Right forelimb (tissue), 1 donor: ENCODE measurements around the gene RRP1B.
"Not testable (repeated sequence)": the region's sequence is repeated elsewhere in the genome, so short reads cannot be mapped to it uniquely, and the experiment has no call there.

Source experiments
- DNase-seq: peaks from one replicate; pipeline ENCODE4 v3.0.0-alpha.2; 2018

Gene RRP1B

DNA sequence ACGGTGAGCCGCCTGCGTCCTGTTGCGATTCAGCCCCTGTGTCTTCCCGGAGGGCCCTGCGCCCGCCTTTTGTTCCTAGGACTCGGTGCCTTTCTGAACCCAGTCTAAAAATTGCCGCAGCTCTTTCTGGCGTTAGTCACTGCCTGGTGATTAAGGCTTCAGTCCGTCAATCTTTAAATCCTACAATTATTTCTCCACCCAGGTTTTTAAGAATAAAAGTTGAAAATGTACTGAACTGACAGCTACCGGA is 43.4 kb downstream of the RRP1B start:
- no peak for DNase-seq

DNA sequence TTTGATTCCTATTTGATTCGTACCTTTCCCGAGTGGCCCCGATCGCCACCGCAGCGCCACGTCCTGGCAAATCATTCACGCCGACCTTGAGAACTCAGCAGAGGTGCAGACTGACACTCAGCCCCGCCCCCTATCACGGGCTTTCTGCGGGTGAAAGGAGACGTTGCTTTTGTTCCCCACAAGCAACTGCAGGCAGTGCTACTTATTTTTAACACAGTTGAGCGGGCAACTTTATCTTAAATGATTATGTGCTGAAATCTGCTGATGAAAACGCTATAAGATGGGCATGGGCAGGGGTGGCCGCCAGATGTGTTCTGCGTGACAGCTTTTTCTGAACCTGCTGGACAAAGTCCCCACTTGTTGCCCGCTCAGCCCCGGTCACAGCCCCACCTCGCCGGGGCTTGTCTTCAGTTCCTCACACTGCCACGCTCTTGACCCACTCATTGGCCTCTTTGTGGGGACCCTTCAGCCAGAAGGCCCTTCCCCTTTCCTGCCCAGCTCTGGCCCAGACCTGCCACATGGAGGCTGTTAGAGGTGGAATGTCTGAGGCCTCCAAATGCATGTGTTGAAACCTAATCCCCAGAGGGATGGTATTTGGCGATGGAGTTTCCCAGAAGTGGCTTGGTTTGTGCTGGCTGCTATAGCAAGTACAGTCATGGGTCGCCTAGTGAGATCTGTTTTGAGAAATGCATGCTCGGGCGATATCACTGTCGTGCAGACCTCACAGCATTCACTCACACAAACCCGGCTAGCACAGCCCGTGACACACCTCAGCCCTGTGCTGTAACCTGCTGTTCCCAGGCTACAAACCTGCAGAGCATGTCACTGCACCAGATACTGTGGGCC is 43.9 kb downstream of the RRP1B start:
- no peak for DNase-seq

DNA sequence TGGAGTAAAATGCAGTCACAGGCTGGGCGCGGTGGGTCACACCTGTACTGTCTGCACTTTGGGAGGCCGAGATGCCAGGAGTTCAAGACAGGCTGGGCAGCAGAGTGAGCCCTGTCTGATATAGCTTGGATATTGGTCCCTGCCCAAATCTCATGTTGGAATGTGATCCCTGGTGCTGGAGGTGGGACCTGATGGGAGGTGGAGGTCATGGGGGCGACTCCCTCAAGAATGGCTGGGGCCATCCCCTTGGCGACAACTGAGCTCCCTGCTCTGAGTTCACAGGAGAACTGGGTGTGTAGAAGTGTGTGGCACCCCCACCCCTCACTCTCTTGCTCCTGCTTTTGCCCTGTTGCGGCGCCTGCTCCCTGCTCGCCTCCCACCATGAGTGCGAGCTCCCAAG is 48.1 kb downstream of the RRP1B start:
- DNase-seq = no peak

DNA sequence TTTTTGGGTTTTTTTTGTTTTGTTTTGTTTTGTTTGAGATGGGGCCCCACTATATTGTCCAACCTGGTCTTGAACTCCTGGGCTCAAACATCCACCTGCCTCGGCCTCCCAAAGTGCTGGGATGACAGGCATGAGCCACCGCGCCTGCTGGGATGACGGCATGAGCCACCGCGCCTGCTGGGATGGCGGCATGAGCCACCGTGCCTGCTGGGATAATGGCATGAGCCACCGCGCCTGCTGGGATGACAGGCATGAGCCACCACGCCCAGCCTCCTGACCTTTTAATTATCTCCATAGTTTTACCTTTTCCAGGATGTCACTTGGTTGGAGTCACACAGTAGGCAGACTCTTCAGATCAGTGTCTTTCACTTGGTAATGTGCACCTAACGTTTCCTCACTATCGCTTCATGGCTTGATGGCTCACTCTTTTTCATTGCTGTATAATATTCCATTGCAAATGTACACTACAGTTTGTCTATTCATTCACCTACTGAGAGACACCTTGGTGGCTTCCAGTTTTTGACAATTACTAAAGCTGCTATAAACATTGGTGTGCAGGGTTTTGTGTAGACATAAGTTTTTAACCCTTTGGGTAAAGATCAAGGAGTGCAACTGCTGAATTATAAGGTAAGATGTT is 49.5 kb downstream of the RRP1B start:
- no peak for DNase-seq

DNA sequence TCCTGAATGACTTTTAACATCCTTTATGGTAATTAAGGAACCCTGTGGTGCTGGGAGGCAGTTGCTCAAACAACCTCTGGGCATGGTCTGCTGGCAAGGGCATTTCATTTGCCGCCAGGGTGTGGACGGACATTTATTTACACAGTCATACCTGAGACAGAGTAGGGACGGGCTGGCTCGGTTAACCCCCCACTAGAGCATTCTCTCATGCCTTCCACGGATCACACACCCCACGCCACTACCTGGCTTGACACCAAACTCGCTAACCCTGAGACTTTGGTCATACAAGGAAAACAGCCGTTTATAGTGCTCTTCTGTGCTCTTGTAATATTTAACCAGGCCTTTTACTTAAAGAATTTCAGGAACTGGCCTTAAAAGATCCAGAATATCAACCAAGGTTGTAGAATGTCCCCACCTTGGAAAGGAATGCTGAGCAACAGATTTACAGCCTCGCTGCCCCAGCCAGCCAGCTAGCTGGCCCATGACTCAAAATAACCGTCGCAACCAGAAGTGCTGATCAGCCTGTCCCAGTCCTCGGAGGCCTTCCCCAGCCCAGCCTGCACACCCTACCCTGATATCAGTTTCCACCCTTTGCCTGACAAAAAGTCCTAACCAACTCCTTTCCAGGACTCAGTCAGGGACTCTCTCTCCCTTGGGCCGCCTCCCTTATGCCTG is 53.0 kb downstream of the RRP1B start:
- no peak for DNase-seq

DNA sequence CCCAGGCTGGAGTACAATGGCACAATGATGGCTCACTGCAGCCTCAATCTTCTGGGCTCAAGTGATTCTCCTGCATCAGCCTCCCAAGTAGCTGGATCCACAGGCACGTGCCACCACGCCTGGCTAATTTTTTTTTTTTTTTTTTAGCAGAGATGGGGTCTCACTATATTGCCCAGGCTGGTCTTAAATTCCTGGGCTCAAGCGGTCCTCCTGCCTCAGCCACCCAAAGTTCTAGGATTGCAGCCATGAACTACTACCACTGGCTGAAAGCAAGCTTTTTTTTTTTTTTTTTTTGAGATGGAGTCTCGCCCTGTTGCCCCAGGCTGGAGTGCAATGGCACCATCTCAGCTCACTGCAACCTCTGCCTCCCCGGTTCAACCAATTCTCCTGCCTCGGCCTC is 53.8 kb downstream of the RRP1B start:
- DNase-seq = not testable (repeated sequence)

DNA sequence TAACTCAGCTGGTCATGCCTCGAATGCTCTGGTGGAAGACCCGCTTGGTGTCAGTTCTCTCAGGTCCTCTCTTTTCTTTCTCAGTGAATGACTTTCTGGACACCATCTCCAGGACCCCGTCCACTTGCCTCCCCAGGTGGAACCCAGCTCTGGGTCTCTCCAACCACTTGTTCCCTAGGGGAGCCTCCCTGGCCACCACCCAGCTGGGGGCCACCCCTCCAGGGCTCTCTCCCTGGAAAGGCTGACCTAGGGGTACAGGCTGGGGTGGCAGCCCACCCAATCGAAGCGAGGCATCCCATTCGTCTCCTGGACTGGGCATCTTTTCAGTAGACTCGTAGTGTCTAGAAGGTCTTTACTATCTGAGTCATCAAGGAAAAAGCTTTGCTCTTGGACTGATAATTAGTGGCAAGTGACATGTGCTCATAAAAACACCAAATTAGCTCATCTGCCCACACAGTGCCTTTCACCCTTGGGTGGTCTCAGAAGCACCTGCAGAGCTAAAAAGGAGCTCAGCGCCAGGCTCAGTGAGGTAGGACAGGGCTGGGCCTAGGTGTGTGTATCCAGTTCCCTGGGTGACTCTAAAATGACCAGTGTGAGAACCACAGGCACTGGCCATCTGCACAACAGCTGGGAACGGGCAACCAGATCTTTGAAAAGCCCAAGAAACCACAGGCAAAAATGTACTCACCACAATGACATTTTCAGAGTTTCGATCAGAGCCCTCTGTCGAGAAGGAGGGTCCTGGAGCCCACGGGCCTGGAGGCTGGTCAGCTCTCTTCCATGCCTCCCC is 57.2 kb downstream of the RRP1B start:
- no peak for DNase-seq

DNA sequence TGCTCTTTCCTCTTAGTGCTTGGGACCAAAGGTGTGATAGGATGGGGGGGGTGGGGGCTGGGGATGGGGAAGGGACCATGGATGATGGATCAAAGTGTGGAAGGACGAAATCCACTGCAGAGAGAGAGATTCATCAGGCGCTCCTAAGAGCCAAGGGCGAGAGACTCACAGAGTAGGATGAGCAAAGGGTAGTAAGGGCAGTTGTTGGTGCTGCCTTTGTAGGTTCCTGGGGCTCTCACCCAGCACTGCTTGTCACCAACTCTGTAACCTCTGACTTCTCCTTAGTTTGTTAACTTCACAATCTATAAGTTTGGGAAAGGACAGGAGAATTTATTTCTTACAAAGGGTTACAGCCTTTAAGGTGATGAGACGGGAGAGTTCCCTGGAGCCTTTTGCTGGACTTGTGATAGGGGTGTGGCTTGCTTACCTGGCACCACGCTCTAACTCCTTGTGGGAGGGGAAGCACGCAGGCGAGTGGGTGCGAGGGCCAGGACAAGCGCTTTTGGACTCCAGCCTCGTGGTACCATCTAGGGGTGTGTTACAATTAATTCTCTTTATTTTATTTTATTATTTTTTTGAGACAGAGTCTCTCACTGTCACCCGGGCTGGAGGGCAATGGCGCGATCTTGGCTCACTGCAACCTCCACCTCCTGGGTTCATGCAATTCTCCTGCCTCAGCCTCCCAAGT is 58.0 kb downstream of the RRP1B start:
- no peak for DNase-seq

DNA sequence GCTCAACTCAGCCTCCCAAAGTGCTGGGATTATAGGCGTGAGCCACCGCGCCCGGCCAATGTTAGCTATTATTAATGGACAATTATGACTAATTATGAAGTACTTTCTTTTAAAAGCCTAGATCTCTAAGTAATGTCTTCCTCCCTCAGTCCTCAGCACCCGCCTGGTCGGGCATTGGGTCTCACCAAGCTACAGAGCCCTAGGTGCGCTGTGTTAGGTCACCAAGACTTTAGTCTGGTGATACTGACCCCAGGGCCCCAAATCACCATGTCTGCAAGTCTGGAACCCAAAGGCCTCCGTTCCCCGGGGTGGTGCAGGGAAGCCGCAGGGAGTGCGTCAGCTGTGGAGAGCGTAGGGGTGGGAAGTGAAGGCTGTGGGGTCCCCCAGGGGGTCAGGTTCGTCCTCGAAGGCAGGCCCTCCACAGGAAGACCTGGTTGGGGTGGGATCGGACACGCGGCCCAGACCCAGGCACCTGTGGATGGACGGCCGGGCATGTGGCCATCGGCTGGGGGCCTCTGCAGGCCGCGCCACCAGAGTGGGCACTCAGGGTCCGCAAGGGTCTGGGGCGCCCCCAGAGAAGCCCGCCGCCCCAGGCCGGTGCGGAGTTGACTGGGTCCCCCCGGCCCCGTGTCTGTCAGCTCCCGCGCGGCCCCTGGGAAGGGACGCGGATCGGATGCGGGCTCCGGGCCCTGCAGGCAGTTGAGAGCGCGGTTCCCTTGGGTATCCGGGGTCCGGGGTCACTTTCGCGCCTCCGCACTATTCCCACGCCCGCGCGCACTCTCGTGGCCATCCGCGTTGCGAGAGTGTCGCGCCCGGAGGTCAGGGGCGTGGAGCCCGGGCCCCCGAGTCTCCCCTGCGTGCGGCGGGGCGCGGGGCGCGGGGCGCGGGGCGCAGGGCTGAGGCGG is 58.9 kb downstream of the RRP1B start:
- DNase-seq = peak; percentile 41

DNA sequence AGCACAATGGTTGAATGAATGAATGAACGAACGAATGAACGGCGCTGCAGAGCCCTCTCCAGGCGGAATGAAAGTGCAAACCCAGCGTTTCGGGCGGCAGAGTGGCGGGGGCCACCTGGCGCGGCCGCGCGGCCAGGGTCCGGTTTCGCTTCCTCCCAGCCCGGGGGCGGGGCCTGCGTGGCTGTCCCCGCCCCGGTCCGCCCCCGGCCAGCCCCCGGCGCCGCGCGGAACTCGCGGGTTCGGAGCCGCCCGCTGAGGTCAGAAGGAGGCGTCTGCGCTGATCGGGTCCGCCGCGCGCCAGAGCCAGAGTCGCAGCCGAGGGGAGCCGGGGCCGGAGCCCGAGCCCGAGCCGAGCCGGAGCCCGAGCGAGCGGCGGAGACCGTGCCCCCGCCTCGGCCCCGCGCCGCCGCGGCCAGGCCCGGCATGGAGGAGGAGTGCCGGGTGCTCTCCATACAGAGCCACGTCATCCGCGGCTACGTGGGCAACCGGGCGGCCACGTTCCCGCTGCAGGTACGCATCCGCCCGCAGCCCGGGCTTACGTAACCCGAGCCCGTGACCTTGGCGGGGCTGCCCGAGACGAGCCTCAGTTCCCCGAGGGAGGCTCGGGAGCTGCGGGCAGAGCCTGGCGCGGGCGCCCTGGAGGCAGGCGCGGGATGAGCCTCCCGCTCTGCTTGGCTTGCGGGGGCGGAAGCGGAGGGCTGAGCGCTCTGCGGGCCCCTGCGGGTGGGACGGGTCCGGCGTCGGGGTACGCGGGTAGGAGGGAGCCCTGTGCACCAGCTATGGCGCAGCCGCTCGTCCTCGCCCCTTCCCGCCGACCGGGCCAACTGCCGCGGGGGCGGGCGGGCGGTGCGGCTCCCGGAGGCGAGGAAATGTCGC is 59.8 kb downstream of the RRP1B start, which contains the start of gene PDXK:
TSS of gene PDXK (plus strand) at position 258 of the 876 bp plus-strand sequence. CDS start at position 424, 166 bp downstream.
- DNase-seq = peak; percentile 92

DNA sequence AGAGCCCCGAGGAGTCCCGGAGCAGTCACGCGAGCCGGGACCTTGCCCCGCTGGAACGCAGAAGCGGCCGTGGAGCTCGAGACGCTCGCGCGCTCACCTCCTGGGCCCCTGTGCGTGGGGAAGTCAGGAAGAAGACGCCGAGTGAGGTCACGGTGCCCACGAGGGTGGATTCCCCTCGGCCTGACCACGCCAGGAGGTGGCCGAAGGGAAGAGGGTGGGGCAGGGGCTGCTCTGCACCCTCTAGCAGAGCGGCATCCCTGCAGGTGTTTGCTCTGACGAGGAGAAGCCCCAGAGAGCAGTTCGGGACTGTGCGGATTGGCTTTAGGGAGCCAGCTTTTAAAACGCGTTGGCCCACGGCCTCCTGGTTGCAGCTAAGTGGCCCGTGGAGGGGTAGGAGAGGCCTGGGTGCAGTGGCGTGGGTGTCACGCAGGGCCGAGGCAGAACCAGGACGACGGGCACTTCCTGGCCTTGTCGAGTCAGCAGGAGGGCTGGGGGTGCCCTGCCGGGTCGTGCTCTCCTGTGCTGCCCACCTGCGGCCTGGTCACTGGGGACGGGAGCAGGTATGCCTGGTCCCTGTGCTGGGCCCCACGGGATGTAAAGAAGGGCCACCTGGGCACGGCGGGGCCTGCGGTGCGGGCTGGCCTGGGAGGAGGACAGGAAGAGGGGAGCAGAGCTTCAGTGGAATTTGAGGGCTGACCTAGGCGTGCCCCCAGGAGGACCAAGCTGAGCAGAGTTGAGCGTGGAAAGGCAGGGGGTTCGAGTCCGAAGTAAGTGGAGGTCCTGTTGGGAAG is 60.6 kb downstream of the RRP1B start:
- peak; percentile 41 for DNase-seq

DNA sequence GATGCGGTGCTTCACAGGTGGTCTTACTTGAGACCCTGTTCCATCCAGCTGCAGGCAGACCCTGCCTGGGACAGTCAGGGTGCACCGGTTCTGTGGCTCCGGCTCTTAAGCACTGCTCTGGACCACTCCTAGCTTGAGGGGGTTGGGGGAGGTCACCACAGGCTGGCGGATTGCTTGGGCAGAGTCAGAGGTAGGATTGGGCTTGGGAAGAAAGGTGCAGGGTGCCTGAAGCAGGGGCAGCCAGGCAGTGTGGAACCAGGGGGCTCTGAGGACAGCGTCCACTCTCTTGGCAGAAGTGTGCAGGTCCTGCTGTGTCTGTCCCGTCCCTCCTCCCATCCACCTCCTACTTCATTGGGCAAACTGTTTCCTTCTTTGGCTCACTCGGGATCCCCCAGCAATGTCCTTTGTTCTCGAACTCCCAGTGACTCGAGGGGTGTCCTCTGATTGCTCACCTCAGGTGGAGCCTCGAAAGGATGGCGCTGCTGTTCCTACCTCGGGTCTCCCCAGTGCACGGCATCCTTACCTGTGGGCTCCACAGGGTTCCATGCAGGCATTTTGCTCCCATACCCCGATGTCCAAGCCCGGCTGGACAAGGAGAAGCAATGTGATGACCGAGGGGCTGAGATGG is 61.3 kb downstream of the RRP1B start:
- DNase-seq = peak; percentile 41

DNA sequence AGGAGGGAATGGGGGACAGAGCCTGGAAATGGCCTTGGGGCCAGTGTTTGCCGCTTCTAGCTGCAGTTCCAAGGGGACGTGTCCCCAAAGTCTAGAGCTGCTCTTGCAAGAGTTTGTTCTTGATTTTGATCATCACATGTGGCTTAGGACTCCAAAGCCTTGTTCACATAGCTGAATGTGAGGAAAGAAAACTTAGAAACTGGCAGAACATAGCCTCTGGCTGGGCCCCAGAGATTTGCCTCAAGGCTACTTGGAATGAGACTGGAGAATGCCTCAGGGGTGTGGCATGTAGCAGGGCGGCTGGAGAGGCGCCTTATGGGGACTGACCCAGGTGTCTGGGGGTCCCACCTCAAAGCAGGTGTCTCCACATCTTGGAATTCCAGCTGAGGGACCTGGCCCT is 61.8 kb downstream of the RRP1B start:
- DNase-seq = no peak

DNA sequence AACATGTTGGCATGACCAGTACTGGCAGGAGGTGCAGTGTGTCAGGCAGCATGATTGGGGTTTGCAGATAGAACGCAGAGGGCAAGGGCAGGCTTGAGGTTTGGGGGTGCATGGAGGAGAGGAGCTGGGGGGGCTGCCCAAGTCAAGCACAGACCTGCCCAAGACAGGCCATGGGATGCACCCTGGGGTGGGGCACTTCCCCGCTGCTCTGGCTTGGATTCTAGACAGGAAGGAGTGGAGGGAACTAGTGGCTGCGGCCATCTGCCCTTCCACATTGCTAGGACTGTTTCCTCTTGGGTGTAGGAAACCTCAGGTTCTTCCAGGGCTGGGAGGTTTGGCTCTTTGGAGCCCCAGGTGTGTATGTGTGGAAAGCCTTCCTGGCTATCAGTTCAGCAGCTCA is 62.6 kb downstream of the RRP1B start:
- no peak for DNase-seq

DNA sequence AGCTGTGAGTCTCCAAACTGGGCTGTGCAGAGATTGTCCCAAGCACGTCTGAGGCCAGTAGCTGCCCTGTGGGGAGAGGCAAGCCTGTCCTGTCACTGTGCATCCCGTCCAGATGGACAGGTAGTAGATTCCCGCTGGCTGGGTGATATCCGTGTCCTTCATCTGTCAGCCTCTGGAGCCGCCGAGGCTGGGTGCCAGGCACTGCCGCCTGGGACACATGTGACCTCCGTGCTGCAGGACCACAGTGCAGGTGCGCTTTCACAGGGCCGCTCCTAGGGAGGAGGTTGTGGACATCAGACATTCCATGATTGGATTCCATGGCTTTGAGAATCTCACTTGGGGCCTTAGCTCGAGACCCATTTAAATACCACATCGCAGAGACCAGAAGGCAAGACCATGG is 64.3 kb downstream of the RRP1B start:
- DNase-seq = no peak

DNA sequence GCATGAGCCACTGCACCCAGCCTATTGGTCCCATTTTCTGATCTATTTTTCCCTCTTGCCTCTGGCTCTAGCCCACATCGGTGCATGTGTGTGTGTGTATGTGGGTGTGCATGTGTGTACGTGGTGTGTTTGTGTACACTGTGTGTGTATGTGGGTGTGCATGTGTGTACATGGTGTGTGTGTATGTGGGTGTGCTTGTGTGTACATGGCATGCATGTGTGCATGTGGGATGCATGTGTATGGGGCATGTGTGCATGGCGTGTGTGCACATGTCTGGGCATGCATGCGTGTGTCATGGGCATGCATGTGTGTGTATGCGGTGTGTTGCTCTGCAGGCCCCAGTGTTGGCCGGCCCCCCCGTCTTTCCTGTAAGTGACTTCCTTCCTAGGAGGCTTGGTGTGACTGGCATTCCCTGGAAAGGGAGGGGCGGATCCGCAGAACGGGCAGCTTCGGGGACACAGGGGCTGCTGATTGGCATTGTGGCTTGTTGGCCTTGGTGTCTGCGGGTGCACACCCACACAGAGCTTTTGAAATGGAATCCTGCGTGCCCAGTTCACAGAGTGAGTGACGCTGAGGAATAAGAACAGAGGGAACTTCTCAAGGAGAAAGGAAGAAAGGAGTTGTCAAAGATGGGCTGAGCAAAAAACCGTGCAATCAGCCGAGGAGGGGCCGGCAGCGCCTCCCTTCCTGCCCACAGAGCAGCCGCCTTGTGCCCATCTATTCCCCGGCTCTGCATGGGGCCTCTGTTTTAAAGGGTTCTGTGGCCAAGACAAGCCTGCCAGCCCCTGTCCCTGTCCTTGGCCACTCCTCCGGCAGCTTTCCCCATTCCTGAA is 67.5 kb downstream of the RRP1B start:
- no peak for DNase-seq

DNA sequence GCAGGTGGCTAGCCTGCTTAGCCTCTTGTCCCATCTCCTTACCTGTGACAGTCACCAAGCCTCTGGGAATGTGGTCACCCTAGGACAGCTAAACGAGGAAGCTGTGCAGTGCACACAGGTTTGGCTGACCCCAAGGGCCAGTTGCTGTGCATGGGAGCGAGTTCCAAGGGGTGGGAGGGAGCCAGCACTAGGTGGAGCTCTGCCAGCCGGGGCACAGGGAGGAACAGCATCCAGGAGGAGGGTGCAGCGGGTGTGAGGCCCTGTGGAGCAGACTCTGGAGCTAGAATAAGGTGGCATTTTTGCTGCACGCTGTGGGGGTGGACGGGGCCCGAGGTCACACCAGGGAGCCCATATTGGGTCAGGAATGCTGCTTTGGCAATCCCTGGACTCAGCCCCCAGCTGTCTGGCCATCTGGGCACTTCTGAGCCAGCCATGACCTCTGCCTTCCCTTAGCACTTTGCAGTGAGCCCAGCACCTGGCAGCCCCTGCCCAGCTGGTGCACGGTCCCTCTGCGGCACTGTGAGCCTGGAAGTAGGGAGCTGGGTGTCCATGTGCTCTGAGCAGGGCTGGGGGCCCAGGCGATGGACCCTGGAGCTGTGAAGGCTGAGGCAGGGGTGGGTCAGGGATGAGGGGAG is 68.3 kb downstream of the RRP1B start:
- no peak for DNase-seq

DNA sequence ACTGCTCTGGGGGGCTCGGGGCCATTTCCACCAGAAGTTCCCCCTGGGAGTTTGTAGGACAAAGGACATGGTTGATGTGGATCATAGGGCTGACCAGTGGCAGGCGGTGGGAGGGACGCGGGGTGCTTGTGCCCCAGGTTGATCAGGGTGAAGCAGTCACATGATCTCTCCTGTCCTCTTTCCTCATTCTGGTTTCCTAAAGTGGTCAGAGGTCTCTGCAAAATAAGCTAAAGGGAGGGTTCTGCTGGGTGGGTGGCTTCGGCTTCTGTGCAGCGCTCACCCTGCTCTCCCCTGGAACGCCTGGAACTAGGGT is 68.8 kb downstream of the RRP1B start:
- peak; percentile 64 for DNase-seq
